ENCODE data around the gene ARFGEF2.

ARFGEF2 gene
- total RNA-seq, result 91.7 to 297 (median 226) reads per million in 17 experiments

DNA sequence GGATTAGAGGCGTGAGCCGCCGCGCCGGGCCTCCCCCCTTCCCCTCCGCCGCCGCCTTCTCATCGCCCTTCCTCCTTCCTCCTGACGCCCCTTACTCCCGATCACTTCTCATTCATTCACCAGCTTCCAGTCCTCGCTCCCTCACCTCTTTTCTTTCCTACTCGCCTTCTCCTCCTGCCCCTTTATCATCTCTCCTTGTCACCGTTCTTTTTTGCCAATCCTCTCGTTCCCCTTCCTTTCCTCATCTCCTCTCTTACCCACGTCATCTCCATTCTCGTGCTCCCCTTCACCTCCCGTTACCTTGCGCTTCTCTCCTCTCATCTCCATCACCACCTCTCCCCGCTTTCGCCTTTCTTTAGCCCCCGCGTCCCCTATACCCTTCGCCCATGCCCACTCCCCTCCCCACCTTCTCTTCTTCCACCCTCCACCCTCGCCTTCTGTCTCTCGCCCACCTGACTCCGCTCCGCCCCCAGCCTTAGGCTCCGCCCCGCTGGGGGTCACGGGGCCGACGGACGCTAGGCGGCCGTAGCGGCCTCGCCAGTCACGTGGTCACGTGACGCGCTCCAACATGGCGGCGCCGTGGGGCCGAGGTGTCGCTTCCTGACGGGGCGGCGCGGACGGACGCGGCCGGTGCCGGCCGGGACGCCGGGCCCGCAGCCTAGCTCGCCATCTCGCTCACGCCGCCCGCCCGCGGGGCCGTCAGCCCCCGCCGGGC is at the start of gene ARFGEF2:
ARFGEF2 (plus strand) TSS at position 544 of the 715 bp plus-strand sequence. CDS start 179 bp downstream, outside the sequence.
- peak; percentile 96 to 99 (median 98) for DNase-seq

DNA sequence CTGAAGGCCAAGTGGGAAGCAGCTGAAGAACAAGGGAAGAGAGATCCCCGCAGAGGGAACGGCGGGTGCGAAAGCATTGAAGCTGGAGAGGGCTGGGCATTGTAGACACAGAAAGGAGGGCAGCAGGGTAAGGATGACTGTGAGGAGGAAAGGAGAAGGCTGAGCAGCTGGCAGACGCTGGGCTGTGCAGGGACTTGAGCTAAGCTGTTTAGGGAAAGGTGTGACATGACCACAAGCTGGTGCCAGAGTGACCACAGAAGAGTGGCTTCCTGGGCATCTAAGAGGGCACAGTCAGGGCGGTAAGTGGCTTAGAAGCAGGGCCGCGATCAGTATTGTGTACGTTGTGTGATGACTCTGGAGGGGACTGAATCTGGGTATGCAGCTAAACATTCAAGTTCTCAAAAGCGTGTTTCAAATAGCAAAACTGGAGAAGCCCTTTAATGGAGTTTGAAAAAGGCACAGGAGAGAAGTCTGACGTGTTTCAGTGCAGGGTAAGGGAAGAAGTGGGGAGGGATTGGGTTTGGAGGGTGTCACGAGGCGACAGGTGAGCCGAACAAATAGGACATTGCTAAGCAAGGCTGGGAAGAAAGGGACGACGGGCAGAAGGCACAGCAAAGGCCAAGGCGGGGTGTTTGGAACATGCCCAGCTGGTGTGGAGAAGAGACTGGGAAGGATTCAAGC is 46.1 kb upstream of the ARFGEF2 start:
- DNase-seq, result no peak

- peak in 2 of 4 experiments; percentile 42 to 50 for DNase-seq
These were observed 45.6 kb upstream of the ARFGEF2 start for GRCh38 chr20:48875914-48876240.

GRCh38 chr20:48877304-48877703 is 44.2 kb upstream of the ARFGEF2 start:
- DNase-seq, result no peak

- no peak for DNase-seq
These were observed 42.8 kb upstream of the ARFGEF2 start for GRCh38 chr20:48878534-48879248.

GRCh38 chr20:48879612-48880245 is 41.8 kb upstream of the ARFGEF2 start:
- peak; percentile 66 to 75 (median 72) for DNase-seq

DNA sequence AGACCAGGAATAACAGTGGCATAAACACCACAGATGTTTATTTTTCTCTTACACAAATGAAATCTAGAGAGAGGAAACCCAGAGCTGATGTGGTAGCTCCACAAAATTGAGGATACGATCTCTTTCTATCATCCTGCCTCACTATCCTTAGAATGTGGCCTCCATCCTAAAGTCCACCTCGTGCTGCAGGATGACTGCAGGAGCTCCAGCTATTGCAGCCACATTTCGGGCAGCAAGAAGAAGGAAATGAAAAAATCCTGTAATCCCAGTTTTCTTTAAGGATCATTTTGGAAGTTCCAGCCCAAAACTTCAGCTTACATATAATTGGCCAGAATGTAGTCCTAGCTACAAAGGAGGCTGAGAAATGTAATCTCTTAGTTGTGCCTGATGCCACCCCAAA is 41.2 kb upstream of the ARFGEF2 start:
- DNase-seq, result no peak

DNA sequence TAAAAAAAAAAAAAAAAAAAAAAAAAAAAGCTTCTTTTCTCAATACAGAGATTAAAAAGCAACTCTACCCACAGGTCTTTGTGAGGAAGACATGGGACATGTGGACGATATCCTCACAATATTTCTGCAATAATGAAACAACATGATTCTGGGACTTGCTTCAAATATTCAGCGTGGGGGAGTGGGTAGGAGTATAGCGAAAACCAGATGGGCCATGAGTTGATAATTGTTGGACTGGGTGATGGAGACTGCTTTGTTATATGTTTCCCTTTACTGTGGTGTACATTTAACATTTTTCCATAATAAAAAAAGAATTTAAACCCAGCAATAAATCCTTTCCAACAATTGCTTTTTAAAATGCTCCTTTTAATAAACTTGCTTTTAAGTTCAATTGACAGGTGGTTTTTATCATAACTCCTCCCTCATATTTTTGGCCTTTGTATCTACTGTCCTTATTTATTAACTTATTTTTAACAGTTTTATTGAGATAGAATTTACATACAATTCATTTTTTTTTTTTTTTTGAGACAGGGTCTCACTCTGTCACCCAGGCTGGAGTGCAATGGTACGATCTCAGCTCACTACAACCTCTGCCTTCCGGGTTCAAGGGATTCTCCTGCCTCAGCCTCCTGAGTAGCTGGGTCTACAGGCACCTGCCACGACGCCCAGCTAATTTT is 40.4 kb upstream of the ARFGEF2 start:
- no peak for DNase-seq

DNA sequence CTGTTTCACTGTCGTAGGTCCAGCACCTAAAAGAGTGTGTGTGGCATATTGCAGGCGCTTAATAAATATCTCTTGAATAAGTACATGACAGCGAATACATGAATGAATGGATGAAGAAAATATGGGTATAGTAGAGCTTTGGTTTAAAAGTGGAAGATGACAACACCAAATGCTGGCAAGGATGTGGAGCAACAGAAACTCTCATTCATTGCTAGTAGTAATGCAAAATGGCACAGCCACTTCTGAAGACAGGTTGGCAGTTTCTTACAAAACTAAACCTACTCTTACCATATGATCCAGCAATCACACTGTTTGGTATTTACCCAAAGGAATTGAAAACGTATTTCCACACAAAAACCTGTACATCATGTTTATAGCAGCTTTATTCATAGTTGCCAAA is 36.3 kb upstream of the ARFGEF2 start:
- no peak for DNase-seq

DNA sequence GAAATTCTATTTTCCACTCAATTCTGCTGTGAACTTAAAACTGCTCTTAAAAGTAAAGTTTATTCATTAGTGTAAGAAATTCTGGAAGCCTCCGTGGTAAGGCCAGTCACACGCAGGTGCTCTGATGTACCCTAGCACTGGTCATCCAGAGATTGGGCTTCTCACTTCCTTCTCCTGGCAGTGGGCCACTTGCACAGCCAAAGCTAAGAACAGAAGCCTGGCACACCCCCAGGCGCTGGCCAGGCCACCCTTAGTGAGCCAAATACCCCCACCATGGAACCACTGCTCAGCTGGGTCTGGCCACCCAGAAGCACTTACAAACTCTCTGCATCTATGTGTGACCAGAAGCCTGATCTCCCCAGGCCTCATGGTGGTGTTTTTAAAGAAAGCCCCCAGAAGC is 35.3 kb upstream of the ARFGEF2 start:
- no peak for DNase-seq

DNA sequence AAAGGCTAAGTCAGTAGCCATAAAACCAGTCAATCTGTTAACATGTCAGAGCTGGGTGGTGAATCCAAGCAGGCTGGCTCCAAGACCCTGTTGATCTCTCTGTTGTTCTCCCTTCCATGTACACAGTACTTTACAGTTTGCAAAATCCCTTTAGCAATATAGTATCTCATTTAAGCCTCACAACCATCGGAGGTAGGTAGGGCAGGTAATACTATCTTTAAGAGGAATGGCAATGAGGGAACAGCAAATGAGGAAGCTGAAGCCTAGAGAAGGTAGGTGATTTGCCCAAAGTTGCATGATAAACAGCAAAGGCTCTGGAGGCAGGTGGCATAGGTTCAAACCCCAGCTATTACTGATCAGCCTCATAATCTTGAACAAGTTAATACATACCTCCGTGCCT is 34.7 kb upstream of the ARFGEF2 start:
- DNase-seq, result no peak

DNA sequence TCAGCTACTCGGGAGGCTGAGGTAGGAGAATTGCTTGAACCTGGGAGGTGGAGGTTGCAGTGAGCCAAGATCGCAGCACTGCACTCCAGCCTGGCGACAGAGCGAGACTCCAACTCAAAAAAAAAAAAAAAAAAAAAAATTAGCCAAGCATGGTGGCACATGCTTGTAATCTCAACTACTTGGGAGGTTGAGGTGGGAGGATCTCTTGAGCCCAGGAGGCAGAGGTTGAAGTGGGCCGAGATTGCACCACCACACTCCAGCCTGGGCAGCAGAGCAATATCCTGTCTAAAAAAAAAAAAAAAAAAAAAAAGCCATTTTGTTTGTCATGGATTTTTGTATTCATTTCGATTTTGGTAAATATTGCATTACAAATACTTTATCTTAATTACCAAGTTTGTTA is 33.0 kb upstream of the ARFGEF2 start:
- DNase-seq, result peak in 3 of 4 experiments; percentile 50 to 60 (median 59)

DNA sequence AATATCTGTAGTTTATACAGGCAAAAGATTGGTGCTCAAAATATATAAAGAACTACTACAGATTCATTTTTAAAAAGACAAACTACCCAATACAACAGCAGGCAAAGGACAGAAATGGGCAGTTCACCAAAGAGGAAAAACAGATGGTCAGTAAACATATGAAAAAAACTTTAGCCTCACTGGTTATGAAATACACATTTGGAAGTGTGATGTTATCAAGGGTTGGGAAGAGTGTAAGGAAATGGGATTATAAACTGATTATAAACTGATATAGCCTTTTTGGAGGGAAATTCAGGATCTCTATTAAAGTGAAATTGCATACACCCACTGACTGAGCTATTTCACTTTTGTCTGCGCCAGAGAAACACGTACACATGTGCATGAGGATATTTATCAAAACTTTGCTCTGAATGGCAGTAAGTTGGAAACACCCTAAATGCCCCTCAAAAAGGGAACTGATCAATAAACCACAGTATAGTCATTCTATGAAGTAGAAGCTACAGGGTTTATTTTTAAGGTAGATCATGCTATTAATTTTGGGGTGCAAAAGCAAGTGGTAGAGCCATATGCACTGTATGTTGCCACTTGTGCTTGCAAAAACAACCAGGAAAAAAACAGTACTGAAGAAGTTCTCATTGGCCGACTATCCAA is 32.2 kb upstream of the ARFGEF2 start:
- no peak for DNase-seq

DNA sequence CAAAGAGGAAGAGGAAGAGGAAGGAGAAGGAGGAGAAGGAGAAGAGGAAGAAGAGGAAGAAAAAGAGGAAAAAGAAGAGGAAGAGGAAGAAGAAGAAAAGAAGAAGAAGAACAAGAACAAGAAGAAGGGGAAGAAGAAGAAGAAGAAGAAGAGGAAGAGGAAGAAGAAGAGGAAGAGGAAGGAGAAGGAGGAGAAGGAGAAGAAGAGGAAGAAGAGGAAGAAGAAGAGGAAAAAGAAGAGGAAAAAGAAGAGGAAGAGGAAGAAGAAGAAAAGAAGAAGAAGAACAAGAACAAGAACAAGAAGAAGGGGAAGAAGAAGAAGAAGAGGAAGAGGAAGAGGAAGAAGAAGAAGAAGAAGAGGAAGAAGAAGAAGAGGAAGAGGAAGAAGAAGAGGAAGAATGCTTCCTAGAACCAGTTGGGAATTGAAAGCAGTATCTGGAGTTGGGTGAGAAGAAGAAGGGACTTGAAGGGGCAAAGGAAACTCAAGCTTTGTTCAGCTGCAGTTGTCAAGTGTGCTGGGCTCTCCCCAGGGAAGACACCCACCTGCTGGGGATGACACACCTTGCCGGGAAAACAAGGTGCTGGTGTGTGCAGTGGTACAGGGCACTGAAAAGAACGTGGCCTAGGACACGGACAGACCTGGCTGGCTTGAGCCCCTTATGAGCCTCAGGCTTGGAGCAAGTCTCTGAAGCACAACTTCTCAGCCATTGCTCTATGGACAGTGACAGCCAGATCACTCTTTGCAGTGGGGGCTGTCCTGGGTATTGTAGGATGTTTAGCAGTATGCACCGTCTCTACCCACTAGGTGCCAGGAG is 30.1 kb upstream of the ARFGEF2 start:
- no peak for DNase-seq

DNA sequence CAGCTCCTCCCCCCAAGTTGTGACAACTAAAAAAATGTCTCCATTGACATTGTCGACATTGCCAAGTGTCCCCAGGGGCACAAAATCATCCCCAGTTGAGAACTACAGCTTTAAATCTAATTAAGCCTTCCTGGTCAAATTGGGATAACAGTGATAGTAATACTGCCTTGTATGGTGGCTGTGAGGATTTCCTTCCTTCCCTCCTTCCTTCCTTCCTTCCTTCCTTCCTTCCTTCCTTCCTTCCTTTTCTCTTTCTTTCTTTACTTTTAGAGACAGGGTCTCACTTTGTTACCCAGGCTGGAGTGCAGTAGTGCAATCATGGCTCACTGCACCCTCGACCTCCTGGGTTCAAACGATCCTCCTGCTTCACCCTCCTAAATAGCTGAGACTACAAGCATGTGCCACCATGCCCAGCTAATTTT is 29.5 kb upstream of the ARFGEF2 start:
- DNase-seq, result no peak

- no peak for DNase-seq
These were observed 28.6 kb upstream of the ARFGEF2 start for GRCh38 chr20:48892891-48893290.

- DNase-seq, result no peak
These were observed 28.1 kb upstream of the ARFGEF2 start for GRCh38 chr20:48893374-48893773.

DNA sequence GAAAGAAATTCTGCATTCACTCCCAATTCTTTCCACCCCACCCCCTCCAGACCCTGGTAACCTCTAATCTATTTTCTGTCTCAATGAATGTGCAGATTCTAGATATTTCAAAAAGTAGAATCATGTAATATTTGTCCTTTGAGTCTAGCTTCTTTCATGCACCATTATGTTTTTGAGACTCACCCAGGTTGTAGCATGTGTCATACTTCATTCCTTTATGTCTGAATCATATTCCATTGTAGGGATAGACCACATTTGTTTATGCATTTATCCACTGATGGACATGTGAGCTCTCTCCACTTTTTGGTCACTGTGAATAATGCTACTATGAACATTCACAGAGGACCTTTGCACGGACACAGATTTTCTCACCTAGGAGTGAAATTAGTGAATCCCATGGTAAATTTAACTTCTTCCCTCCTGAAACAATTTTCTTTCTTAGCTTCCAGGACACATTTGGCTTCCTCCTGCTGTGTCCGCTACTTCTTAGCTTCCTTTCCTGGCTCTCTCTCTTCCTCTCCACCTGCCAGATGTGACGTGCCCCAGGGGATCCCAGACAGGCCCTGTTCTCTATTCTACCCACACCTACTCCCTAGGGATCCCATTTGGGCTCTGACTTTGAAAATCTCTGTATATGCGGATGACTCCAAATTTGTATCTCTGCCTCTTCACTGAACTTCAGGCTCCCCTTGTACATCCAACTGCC is 24.1 kb upstream of the ARFGEF2 start:
- no peak for DNase-seq

DNA sequence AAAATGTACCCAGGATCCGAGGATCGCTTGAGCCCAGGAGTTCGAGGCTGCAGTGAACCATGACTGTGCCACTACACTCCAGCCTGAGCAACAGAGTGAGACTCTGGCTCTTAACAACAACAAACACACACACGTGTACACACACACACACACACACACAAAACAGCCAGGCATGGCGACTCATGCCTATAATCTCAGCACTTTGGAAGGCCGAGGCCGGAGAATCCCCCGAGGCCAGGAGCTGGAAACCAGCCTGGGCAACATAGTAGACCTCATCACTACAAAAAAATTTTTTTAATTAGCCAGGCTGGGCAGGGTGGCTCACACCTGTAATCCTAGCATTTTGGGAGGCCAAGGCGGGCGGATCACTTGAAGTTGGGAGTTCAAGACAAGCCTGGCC is 23.3 kb upstream of the ARFGEF2 start:
- no peak for DNase-seq

- DNase-seq, result peak; percentile 11 to 66 (median 54)
These were observed 22.5 kb upstream of the ARFGEF2 start for GRCh38 chr20:48898896-48899530.

All from suppressor macrophage (primary cell).